Posterior vena cava (tissue), 2 donors: ENCODE measurements around the gene HTRA3. TPM values are rescaled to one million over a fixed set of nuclear protein-coding genes. Genes with fewer than 3 reads are reported as not detected.
"Not testable (repeated sequence)": the region's sequence is repeated elsewhere in the genome, so short reads cannot be mapped to it uniquely, and the experiment has no call there.

ENCODE experiments used
- DNase-seq: peaks from one replicate; pipeline ENCODE4 v3.0.0-alpha.2; 2020; ENCODE audit warnings: low spot score
- intact Hi-C, 2 donors: fragments of 100-400 bp; cut with DNase I; formaldehyde crosslinking; loops; one replicate each; pipeline versions ENCODE4 v1.14.1 to v1.14.2; 2022 to 2023
- total RNA-seq, 2 donors: library from RNA; stranded (reverse); fragmentation: NEBNext Ultra II Directional; extraction: Animal tissue kit (Norgen Biotek cat#: 25700); gene quantifications; one replicate each; pipeline ENCODE4 v1.2.1, GENCODE V29; 2021
- donor health status: DM: yes; HTN: yes; CAD: no.
- donor health status: DM: yes; HTN: yes; CAD: no.

Gene HTRA3
- total RNA-seq, 2 donors from 2014 or later: 14.9 to 104 TPM

DNA sequence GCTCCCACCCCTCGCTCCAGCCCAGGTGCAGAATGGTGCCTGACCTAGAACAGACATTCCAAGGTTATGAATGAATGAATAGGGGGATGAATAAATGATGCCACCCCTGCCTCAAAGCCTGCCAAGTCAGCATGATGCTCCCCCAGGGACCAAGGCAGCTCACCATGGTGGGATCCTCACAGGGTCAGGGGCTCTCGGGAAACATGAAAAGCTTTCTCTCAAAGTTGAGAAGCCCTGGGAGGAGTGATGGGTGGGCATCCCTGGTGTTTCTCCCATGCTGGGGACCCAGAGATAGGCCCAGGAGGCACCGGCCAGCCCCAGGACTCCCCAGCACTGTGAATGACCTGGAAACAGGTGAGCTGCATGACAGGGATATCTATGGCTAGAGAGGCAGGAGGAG, 58.9 kb downstream of the HTRA3 start:
- intact Hi-C loops: loop anchor here in 1 of 2 donors (10.0 kb wide), 1 partner anchor 66 kb away; no protein-coding TSS in a partner anchor
- peak; percentile 38 for DNase-seq

DNA sequence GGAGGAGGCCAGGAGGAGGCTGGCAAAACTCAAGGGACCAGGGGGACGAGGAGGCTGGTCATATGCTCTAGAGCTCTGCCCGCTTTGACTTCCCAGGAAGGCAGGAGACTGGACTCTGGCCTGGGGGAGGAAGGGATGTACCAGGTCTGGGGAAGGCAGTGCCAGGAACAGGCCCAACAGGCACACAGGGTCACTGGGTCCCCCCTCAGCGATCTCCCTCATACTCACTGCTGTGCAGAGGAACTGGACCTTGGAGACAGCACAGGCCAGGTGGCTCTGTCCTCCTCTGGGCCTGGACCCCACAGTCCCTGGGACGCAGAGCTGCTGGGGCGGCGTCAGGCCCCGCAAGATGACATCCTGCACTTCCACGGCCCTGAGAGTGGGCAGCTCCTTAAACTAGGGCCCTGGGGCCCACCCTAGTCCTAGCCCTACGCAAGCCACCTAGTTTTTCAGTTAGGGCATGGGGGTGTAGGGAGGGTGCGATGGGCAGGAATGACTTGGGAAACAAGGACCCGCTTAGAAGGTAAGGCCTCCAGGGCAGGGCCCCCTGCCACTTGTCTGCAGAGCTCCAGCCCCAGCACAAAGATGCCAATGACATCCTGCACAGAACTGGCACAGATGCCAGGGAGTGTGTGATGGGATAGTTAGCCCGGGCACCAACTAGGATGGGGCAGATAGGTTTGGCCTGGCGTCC, 59.5 kb downstream of the HTRA3 start:
- DNase-seq: peak; percentile 56
- intact Hi-C loops: loop anchor here in 1 of 2 donors (10.0 kb wide), 1 partner anchor 66 kb away; no protein-coding TSS in a partner anchor

DNA sequence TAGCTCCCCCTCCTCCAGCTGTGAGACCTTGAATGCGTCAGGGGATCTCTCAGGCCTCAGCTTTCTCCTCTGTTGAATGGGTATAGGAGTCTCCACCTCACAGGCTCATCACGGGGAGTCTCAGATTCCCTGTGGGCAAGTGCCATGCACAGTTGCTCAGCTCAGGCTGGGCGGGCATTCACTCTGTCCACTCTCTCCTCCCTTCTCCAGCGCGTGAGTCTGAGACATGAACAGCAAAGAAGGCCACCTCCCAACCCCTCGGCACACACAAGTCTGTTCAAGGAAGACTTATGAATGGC, 60.0 kb downstream of the HTRA3 start:
- DNase-seq: no peak
- intact Hi-C loops: loop anchor here in 1 of 2 donors (10.0 kb wide), 1 partner anchor 65 kb away; no protein-coding TSS in a partner anchor

DNA sequence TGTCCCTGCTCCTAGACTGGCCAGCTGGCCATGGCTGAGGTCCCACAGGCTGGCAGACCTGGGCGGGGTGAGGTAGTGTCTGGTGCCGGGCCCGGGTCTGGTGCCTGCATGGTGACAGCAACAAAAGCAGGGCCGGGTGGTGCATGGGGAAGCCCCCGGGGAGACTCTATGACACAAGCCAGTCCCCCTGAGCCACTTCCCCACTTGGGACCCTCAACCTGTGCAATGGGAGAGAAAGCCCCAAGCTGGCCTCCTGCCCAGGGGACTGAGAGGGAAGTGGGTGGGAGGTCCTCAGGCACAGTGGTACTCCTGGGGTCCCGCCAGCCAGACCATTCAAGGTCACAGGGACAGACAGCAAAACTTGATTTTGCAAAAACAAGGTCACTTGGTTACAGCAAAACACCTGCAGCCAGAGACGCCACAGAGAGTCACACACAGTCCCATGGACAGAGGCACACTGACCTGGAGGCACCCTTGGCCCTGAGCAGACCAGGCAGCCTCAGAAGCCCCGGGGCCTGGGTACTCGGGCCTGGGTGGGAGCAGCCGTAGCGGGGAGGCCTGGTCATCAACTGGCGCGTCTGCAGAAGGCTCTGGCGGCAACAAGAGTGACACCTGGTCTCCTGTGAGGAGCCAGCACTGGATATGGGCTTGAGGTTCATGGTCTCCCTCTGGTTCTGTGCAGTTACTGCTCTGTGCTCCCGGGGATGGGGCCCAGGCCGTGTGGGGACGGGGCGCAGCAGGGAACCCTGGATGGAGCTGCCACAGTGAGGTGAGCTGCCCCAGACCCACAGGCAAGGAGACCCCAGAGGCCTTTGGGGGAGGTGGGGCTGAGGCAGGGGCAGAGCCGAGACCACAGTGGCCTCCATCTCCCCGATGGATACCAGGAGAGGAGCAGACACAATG, 60.6 kb downstream of the HTRA3 start:
- peak; percentile 79 for DNase-seq
- intact Hi-C loops: loop anchor here in 1 of 2 donors (10.0 kb wide), 1 partner anchor 65 kb away; no protein-coding TSS in a partner anchor

DNA sequence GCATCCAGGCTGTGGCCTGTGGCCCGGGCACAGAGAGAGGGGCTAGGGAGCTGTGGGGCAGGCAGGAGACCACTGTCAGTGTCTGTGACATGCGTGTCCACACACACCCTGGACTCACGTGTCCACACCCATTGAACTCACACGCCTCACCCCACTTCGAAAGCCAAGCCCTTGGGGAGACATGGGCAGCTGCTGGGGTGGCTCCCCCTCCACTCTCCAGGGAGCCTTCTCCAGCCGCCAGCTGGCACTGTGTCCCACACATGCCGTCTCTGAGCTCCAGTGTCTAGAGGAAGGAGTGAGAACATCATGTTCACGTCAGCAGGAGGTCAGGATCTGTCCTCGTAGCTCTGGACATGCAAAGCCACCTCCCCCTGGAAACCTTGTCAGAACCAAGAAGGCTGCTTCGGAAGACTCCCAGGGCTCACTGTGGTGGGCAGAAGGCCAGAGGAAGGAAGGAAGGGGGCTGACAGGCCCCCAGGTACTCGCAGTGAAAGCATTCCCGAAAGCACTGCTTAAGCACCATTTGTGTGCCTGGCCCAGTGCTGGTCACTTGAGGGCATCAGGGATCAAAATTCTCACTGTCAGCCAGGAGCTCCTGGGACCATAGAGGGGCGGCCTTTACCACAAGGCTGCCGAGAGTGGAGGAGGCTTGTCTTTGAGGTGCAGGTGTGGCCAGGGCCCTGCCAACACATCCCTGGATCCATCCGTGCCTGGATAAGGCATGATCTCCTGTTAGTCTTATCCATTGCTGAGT, 61.4 kb downstream of the HTRA3 start:
- intact Hi-C loops: no loop called here
- peak; percentile 87 for DNase-seq

DNA sequence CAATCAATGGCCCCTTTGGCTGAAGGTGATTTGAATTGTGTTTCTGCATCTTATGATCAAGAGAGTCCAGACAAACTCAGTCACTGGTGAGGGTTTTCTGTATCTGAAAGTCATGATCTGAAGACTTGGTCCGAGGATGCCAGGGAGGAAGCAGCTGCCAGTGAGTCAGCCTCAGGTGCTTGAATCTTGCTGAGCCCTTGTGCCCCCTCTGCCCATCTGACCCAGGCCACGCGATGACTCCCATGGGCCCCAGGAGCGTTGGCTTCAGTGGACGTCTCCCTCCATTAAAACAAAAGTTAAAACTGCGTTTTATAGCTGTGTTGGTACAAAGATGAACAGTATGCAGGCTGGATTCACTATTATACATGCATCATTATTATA, 62.0 kb downstream of the HTRA3 start:
- intact Hi-C loops: no loop called here
- DNase-seq: peak; percentile 58

DNA sequence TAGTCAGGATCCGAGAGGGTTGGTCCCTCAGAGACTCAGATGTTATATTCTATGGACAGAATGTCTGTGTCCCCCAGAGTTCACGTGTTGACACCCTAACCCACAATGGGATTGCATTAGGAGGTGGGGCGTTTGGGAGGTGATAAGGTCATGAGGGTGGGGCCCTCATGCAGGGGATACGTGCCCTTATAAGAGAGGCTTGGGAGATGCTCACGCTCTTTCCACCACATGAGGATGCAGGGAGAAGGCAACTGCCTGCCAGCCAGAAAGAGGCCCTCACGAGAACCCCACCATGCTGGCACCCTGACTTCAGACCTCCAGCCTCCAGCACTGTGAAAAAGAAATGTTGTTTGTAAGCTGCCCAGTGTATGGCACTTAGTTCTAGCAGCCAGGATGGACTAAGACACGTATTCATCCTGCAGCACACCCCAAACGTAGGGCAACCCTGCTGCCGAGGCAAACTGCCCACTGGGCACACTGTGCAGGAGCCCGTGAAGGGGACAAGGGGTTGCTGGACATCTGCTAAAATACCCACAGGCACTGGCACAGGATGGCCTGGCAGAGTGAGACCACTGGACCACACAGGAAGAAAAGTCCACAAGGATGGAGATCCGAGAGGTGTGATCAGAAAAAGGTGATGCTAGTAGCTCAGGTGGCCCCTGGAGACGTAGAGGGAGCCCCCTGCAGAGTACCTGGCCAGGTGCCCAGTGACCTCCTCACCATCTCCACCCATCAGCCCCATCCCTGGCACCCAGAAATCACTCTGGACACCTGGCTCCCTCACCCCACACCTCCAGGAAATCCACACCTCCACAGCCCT, 62.7 kb downstream of the HTRA3 start:
- intact Hi-C loops: no loop called here
- DNase-seq: peak; percentile 55

DNA sequence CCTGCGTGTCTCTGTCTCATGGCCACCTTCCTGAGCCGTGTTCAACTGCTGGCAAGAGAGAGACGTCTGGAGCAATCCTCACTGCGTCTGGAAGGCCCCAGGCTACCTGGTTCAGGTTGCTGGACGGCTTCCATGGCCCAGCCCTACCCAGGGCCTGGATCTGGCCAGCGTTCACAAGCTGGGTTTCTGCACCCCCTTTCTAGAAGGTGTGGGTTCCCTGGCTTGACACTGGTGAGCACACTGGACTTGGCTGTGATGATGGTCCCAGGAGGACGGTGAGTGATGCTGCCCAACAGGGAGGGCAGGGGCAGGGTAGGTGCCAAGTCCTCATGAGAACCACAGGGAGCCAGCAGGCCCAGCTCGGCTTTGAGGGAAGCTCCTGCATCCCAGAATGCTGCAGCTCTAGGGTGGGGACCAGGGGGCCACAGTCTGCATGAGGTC, 63.4 kb downstream of the HTRA3 start:
- intact Hi-C loops: no loop called here
- DNase-seq: peak; percentile 76

DNA sequence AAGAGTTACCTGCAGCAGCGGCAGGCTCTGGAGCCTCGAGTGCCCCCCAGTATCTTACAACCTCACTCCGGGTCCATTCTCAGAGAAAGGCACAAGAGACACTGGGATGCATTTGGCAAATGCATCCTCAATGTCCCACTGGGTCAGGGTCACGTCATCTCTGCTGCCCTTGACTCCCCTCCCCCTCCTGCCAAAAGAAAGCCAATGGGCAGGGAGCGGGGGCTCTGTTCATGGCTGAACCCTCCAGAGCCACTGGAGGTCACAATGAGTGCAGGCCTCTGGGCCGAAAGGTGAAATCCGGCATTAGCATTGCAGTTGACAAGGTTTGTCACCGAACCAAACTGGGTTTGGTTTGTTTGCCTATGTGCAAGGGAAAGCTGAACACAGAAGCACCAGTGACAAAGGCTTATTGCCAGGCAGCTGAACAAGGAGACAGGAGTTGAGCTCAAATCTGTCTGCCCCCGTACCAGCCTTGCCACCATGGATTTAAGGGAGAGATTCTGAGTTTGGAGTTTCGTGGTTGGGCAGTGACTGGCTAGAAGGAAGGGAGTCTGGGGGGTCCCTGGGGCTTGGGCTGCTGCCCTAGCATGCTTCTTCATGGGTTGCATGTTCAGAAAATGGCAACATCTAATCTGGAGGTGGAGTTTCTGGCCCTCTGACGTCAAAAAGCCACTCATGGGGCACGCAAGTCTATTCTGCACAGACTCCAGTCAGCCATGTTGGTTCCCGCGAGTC, 64.3 kb downstream of the HTRA3 start:
- intact Hi-C loops: no loop called here
- peak; percentile 46 for DNase-seq

DNA sequence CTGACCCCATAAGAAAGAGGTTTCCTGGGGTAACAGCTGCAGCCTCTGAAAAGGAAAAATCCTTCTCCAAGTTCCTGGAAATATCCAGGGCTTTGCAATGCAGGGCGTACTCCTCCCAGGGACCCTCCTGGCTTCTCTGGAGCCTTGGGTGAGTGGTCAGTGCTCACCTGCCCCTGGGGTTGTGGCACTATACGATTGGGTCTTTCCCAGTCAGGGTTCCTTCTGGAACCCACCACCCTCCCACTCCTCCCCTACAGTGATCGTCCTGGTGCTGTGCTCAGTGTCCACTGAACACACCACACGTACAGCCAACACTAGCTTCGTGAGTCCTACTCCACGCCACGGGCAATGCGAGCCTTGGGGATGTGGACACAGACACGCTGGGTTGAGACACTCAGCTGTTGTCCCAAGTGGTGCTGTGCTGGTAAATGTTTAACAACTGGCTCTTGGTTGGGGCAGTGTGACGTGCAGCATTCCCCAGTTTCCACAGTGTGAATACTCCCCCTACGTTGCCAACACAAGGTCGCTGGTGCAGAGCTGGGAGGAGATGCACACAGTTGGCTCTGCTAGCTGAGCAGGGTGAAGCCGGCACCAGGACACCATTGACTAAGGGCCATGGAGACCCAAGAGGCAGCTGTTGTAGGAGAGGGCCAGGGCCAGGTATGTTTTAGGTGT, 65.4 kb downstream of the HTRA3 start:
- intact Hi-C loops: no loop called here
- peak; percentile 42 for DNase-seq

DNA sequence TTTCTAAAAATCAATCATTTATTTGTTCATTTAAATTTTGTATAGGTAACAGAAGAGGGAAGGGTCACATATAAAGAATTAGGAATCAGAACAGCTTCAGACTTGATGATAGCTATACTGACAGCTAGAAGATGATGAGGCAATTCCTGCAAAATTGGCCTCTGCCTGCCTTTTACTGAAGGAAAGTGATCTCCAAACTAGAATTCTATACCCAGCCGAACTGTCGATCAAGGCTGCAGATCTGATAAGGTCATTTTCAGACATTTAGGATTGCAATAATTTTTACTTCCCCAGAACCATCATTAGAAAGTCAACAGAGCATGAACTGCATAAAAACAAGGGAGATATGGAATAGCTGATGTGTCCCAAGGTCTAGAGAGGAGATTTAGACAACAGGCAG, 66.3 kb downstream of the HTRA3 start:
- DNase-seq: no peak
- intact Hi-C loops: no loop called here

DNA sequence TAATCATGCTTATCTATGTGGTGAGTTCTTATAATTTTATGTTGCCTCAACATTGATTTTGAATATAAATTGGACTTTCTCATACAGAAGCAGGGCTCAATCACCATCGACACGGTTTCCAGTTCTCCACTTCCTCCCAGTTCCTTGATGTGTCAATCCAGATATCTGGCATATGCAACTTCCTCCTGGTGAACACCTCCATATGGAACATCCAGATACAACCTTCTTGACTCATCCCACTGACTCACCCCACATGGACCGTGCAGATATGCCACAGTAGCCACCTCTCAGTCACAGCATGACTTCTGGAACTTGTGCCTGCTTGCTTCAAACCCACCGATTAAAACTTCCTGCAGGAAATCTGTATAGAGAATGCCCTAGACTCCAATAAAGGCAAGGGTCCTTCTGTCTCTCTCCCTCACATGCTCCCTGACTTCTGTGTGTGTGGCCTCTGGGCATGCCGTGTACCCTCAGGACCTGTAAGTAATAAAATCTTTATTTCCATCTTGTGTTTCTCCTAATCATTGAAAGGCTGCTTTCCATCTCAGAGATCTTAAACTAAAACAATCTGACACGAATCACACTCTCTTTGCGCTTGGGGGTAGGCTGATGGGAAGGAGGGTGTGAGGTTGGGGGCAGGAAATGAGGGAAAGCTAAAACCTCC, 67.0 kb downstream of the HTRA3 start:
- no peak for DNase-seq
- intact Hi-C loops: no loop called here

DNA sequence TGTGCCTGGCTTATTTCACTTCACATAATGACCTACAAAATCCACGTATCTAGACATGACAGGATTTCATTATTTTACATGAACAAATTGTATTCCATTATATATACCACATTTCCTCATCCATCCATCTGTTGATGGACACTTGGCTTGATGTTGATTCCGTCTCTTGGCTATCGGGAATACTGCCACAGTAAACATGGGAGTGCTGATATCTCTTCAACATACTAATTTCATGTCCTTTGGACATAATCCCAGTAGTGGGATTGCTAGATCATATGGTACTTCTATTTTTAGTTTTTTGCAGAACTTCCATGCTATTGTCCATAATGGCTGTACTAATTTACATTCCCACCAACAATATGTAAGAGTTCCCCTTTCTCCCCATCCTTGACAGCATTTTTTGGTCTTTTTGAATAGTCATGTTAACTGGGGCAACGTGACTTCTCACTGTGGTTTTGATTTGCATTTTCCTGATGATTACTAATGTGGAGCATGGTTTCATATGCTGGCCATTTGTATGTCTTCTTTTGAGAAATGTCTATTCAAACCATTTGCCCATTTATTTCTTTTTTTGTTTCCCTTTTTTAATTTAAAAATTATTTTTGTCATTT, 68.9 kb downstream of the HTRA3 start:
- intact Hi-C loops: no loop called here
- no peak for DNase-seq

DNA sequence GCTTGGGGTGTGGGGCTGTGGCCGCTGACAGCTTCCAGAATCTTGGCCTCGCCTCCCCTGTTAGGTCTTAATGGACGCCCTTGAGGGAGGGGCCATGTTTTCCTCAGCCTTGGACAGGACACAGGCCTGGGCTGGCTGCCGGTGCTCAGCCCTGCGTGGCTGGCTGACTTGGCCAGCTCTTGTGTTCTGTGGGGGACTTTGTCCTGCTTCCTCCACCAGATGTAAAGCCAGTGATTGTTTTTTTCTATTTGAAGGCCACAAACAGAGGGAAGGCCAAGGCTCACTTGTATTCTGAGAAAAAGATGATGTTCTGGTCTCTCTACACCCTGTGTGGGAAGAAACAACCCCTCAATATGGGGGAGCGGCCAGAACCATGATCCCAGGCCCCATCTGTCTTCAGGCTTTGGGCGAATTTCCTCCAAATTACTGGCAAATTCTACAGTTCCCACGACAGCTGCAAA, 71.3 kb downstream of the HTRA3 start:
- intact Hi-C loops: no loop called here
- DNase-seq: peak; percentile 91

DNA sequence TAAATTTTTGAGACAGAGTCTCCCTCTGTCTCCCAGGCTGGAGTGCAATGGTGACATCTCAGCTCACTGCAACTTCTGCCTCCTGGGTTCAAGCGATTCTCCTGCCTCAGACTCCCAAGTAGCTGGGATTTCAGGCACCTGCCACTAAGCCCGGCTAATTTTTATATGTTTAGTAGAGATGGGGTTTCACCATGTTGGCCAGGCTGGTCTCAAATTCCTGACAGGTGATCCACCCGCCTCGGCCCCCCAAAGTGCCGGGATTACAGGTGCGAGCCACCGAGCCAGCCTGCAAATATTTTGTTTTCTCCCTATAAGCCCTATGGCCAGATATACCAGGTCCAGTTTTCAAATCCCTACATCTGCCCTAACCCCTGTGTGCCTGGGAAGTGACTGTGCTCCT, 71.7 kb downstream of the HTRA3 start:
- intact Hi-C loops: not testable (repeated sequence)
- peak; percentile 8 for DNase-seq

DNA sequence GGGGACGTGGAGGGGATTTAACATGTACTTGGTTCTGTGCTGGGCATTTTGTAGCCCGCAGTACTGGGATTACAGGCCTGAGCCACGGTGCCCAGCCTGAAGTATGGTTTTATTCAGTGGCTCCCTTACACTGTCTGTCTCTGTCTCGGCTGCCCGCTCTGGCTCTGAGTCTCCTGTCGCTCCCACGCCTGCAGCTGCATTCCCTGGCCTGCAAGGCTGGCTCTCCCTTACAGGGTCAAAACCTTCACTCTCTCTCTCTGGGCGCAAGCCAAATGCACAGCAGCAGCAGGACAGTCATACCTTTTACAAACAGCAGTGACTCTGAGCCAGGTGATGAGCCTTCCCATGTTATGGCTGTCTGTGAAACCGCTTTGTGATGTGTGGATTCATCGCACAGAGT, 72.1 kb downstream of the HTRA3 start:
- peak; percentile 72 for DNase-seq
- intact Hi-C loops: no loop called here
